ENCODE results near the gene BANK1.

The BANK1 gene, protein sequence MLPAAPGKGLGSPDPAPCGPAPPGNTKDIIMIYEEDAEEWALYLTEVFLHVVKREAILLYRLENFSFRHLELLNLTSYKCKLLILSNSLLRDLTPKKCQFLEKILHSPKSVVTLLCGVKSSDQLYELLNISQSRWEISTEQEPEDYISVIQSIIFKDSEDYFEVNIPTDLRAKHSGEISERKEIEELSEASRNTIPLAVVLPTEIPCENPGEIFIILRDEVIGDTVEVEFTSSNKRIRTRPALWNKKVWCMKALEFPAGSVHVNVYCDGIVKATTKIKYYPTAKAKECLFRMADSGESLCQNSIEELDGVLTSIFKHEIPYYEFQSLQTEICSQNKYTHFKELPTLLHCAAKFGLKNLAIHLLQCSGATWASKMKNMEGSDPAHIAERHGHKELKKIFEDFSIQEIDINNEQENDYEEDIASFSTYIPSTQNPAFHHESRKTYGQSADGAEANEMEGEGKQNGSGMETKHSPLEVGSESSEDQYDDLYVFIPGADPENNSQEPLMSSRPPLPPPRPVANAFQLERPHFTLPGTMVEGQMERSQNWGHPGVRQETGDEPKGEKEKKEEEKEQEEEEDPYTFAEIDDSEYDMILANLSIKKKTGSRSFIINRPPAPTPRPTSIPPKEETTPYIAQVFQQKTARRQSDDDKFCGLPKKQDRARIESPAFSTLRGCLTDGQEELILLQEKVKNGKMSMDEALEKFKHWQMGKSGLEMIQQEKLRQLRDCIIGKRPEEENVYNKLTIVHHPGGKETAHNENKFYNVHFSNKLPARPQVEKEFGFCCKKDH

DNA sequence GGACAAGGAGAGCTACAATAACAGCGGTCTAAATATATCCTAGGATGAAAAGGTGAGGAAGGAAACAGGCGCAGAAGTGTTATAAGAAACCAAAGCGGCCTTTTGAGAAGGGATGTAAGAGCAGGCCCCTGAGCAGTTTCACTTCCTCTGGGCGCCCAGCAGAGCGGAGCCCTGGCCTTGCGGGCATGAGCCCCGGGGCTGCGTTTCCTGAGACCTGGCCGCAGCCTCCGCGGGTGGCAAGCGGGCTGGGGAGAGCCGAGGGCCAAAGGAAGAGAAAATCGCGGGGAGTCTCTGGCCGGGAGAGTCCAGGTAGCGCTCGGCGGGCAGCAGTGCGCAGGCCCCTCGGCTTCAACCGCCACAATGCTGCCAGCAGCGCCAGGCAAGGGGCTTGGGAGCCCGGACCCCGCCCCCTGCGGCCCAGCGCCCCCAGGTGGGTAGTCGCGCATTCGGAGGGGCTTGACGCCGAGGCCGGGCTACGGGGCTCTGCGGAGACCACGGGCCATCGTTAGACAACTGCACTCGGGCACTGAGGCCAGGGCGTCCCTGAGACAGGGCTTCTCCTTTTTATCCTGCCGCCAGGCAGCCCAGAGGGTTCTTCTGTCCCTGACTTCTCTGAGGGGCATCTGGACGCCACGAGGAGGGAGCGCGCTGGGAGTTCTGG, at the start of gene BANK1:
Gene BANK1 (plus strand): TSS at position 210 of the 661 bp plus-strand sequence. CDS start 151 bp downstream, at position 361.
- no peak for DNase-seq

DNA sequence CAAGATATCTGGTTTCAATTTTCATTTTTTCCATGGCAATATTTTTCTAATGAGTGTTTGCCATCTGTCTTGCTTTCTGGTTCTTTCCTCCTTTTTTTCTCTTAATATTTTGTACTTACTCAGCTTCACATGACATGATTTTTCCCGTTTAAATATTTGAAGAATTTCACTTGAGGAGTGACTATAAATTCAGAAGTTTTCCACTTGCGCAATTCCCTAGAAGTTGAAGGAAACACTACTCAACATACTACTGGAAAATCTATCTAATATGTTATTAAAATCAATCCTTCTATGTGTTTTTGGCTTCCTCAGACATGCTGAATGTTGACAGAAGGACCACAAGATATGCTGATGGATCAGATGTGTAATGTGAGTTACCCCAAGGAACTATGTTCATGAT, 36.8 kb upstream of the BANK1 start:
- no peak for DNase-seq

DNA sequence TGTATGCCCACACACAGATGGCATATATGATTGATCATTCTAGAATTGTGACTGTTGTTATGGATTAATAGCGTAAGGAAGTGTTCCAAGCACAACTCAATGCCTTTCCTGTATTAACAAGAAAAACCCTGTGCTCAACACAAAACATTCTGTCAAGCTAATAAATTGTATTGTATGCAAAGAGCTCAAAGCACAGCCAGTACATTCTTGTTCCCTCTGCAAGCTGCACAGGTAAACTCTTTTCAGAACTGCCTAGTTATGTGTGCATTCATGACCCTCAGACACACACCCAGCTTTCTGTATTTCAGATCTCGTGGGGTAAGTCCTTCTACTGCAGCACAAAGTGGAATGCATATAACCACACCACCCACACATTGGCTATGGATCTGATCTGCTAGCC, 34.3 kb upstream of the BANK1 start:
- DNase-seq, result no peak

DNA sequence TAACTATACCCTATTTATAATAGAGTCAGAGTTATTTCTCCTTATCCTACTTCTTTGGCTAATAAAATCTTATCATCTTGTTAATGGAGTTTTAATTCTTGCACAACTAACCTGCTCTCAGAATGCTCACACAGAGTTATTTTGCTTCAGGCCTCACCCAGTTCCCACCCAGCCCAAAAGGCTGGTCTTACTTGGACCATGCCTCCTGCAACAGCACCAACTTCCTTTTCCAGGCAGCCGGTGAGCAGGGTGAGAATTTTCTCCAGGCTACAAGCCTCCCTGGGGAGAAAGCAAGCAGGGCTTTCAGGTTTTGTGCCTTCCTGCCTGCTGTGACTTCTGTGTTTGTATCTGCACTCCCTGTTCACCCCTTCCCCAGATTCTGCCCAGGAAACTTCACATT, 29.1 kb upstream of the BANK1 start:
- DNase-seq, result no peak

DNA sequence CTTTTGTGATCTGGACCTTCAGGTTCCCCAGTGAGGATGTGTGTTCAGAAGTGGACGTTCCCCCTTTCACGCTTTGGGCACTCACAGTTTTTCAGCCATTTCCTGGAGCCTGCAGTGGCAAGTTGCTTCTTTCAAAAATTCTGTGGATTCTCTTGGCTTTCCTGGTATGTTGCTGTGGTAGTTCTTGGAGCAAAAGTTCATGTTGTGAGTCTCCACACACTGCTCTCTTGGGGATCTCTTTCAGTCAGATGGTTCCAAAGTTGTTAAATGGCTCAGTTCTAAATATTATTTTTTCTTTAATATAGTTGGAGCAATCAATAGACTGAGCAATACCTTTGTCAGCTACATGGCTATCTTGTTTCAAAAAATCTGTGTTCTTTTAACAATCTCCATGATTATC, 28.5 kb upstream of the BANK1 start:
- no peak for DNase-seq

DNA sequence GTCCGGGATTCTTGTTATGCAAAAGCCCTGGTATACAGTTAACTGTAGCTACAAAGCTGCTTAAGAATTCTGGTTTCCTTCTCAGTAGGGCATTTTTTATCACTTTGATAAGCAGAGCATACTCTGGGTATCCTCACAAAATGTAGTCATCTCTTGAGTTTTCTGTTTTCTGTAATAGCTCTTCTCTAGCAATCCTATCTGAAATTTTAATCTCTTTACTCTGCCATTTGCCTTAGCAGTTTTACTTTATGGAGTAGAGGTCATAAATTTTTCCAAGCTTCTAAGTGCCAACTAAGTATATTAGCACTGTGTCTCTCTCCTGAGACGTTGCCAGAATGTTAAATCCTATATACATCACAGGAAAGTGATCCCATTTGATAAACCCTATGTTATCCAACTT, 28.0 kb upstream of the BANK1 start:
- DNase-seq, result no peak

DNA sequence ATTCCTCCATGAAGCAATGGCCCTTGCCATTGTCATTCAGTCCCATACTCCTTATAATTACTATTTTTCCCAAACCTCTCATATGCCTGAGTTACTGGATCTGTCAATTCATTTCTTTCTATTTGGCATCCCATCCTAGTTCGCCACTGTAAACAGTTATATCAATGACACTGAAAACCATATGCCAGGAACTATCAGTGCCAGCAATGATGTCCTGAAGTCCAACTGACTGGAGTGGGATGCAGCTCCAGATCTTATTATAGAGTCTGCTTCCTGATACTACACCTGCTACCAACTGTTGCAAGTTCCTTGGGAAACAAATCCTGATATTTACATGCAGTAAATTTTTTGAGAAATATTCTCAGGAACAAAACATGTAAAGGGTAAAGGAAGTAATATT, 27.0 kb upstream of the BANK1 start:
- no peak for DNase-seq

DNA sequence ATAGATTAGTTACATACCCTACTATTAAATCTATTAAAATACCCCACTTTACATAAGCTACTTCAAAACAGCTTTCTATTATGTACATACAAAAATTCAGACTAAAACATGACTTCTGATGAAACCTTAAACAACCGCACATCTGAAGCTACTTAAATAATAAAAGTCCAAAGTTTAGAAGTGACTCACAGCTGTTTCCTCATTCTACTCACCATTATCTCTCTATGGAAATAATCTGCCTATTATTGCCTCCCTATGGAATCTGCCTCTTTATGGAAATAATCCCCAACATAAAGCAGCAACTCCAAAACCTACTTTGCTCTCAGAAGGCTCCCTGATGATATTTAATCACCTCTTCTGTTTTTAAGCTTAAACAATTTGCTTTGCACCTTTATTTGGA, 15.7 kb upstream of the BANK1 start:
- no peak for DNase-seq

DNA sequence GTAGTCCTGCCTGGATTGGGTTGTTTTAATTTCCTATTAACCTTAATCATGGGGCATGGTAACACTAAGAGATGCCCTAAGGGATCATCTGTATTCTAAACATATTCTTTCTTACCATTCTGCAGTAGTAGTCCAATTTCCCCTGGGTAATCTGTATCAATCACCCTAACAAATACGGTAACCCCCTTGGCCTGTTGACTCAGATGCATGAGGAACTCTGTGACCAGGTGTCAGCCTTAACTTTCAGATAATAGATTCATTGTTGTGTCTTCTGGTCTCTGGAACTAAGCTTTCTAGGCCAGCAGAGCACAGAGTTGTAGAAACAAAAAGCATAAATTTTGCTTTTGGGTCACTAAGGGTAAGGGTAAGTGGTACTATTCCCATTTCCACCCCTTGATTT, 13.1 kb upstream of the BANK1 start:
- DNase-seq, result no peak

DNA sequence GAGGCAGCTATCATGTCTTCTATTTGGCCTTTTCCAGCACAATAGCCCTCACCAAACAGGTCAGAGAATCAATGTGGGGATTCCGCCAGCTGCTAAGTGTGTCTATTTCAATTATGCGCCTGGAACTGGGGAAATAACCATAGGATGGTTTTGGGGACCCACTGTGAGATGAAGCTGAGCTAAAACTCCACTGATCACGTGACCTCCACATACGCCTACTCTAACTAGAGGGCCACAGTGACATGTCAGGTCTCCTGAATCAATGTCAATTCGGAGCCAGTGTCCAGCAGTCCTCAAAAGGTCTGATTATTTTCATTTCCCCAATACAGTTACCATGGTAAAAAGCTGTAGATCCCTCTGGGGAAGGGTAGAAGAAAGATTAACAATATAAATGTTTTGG, 10.2 kb upstream of the BANK1 start:
- DNase-seq, result no peak

DNA sequence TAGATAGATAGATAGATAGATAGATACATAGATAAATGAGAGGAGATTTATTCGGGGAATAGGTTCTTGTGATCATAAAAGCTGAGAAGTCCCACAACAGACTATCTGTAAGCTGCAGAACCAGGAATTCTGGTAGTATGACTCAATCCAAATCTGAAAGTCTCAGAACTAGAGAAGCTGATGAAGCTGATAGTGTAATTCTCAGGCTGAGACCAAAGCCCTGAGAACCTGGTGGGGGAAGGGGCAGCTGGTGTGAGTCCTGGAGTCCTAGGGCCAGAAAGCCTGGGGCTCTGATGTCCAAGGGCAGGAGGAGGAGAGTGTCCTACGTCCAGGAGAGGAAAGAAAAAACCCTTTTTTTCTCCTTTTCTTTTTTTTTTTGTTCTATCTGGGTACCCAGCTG, 8.0 kb upstream of the BANK1 start:
- DNase-seq, result no peak

DNA sequence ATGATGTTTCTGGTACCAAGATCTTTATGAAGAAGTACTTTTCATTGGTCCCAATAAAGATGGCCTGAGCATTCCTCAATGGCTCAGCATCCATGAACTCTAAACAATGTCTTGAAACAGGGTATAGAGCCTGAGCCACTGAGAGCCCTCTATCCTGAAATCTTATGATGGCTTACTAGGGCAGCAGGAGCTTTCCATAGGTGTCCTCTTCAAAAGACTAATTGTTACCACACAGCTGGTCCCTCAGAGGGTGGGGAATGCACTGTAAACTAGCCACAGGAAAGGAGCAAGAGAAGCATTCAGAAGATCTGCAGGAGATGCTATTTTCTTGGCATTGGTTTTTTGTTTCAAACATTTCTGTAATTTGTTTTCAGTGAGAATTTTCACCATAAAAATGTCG, 5.6 kb upstream of the BANK1 start:
- DNase-seq, result no peak

DNA sequence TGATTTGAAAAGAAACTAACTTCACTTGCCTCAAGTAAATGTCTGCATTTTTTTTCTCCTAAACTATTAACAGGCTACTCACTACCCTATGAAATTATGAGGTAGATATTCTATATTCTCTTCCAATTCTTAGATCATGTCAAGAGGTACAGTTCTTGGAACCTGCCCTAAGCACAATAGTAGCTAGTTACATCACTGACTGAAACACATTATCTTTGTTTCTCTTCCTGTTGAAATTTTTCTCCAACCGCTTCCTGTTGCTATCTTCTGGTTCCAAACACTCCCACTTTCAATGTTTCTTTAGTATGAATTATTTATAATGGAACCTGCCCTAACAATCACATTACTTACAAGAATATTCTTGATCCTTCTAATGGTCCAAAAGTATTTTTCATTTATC, 5.0 kb upstream of the BANK1 start:
- no peak for DNase-seq

DNA sequence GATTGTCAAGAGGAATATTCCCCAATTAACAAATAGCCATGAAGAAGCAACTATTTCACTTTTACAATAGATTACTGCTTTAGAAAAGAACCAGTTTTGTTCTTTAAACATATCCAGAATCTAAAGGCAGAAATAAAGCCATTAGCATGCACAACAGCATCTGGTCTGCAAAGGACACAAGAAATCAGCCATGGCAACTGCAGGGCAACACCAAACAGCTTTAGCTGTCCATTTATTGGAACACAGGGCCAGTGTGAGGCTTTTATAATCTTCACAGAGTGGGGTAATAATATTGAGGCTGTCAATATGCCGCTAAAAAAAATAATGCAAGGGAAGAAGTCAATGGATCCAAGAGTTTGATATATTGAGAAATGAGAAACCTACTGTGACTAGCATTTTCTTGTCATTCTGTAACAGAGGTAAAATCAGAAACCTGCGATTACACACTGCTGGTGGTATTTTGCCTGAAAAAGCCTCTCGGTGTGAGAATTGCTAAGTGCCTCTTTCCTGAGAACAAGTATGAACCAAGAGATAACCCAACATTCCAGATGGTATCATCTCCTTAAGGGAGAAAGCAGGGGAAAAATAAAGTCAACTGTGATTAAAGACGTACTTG, 2.7 kb upstream of the BANK1 start:
- DNase-seq, result no peak

DNA sequence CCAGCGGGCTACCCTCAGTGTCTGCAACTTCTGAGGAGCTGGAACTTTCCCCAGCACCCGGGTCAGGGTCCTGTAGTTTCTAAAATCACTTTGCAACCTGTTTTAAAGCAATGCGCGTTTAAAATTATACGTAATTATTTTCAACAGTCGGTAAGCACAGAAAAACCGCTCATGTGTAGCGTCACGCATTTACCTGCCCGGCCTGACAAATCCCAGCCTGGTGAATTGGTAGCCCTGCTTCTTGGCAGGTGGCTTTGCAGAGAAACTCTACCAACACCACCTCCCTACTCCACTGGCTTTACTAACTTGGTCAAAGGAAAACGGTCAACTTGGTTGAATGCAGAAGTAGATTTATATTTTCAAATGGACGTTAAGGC, 640 bp downstream of the BANK1 start:
- DNase-seq, result no peak

DNA sequence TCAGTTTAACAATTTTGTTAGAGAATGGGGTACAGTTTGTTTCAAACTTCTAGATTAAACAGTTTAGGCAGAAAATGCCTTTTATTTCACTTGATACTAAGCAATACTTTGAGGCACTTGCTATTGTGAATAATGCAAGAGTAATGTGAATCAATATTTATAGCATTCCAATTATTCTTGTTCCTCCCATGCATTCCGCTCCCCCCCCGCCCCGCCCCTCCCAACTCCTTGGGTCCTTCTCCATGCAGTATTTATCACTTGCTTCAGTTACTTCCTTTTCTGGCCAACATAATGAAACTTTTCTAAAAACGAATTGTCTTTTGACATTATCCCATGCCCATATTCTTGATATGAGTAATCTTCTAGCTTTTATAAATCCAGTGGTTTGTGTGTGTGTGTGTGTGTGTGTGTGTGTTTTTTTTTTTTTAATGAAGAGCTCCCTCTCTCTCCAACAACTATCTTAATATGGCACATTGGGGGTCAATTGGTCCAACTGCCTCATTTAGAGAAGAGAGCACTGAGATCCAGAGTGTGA, 1.6 kb downstream of the BANK1 start:
- DNase-seq, result no peak

DNA sequence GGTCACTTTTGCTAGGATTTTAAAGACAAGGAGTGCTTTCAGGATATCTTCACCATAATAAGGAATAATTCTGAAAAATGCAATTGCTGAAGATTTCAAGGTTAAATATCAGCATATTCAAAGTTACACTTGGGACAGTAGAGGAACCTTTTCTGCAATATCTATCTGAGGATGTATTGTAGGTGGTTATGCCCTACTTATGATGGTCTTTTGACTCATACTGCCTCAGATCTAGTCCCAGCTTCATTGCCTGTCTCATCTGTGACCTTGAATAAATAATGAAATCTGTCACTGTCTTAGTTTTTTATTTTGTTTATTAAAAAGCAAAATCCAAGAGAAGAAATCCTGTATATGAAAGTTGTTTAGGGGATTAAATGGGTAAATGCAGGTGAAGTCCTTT, 2.9 kb downstream of the BANK1 start:
- no peak for DNase-seq

DNA sequence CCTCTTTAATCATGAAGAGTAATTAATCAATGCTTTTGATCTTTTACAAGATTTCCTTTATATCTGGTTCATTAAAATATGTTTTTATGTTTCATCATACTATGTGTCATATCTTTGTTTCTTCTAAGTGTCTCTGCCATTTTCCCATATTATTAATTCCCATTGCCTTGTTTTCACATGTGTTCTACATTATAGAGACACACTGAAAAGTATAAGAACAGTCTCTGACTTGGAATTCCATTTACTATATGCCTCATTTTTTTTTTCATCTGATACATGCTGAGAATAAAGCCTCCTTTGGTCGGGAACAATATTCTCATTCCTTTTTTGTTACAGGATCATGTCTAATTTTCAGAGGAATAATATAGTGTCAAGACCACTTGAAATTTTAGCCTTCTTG, 4.3 kb downstream of the BANK1 start:
- DNase-seq, result no peak

DNA sequence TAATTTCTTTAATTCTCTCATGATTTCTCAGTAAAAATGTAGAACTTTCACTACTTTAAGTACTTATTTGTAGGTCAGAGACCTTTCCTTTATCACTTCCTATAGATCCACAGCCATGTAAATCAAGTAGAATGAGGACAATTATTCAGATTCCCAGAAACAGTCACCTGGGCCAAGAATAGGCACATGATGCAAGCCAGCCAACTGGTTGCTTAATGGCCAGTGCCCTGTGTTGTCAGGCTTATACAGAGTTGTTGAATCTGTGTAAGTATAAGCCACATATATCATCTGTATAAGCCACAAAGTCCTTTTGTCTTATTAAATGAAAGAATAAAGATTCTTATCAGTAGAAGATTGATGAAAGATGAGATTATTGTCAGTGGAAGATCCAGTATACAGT, 5.2 kb downstream of the BANK1 start:
- no peak for DNase-seq

DNA sequence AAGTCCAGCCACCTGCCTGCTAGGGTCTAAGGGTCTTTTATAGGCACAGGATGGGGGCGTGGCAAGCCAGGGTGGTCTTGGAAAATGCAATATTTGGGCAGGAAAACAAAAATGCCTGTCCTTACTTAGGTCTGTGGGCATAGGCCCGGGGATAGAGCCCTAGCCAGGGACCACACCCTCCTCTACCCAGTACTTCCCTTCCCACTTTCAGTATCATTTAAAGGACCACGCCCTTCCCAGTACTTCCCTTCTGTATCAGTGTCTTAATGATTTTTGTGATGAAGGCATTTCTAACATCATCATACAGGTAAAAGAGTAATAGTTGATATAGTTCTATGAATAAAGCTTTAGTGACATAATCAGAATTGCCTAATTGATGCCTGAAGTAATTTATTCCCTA, 11.4 kb downstream of the BANK1 start:
- no peak for DNase-seq

DNA sequence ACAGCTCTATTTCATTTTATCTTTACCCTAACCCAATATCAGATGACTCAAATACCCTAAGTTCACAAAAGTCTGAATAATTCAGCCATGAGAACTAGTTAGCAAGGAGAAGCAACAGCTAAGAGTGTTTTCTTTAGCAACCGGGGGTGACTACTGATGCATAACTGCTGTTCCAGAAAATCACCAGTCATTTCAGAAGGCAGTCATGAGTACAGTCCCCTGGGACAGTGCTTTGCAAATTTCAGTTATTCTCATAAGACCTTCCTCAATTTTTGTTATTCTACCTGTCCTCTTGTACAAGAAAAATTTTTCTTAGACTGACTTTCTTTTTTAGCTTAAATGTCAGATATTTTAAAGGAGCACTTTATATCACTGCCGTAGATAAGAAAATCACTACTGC, 16.4 kb downstream of the BANK1 start:
- DNase-seq, result no peak

DNA sequence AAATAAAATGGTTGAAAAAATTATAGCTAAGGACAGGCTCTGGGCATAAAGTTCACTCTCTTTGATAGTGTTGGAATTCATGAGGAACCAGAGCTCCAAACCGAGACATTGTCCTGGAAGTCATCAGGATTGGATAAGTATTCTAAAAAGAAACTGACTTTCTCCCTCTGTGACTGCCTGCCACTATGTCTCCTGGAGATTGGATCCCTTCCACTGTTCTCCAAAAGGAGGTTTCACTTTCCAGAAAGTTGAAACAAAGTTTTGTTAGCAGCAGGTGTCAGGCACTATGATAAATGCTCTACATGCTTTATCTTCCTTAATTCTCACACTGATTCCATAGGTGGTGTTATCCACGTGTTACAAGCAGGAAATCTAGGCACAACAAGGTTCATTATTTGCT, 16.8 kb downstream of the BANK1 start:
- DNase-seq, result no peak

DNA sequence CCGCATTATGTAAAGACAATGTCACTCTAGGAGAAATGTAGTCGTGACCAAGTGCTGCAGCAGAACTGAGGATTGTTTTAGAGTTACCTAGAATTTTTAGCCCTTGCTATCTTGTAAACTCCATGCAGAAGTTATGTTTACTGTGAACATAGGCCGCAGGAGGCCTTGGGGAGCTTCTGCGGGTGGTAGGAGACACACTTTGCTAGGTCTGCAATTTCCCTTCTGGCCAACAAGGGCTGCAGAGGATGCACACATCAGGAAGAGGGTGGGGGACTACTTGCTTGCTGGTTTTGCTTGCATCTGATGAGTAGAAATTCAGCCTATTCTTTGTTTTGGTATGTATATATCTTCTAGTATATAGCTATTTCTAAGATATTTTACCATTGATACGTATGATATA, 23.1 kb downstream of the BANK1 start:
- DNase-seq, result no peak
